Measurements from ENCODE around the gene NUDT4. TPM values are rescaled to one million over a fixed set of nuclear protein-coding genes. Genes with fewer than 3 reads are reported as not detected.

The NUDT4 gene
- total RNA-seq, 2 donors from 2014 or later = 59.7 to 66.9 TPM

DNA sequence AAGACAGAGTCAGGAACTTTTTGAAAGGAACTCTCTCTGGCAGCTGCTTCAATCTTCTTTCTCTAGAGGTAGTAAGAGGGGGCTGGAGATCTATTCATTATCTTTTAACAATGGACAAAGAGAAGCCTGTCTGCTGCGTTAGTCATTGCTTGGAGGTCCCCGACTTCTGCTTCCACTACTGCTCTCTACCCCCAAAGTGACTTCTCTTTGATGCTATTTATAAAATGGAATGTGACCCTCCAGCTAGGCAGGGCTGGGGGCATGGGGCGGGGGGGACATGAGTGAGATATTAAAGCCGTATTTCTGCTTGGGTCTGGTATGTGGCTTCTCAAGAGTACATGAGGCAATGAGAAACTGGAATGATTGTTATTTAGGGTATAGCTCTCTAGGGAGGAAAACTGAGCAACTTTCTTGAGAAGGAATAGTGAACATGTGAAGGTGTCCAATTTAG, 41.4 kb upstream of the NUDT4 start:
- Histone ChIP-seq H3K9me3 (no peaks in the 10 kb centered on the region), H3K4me1 (no peaks in the 10 kb centered on the region), H3K27me3 (no peaks in the 10 kb centered on the region), H3K36me3 (replicated peaks in 1 of 2; ENCODE audit: insufficient read depth in 1 of 2, low read depth in 2 of 2) (no peaks in the 10 kb centered on the region), H3K27ac (no peak overlapping the region), H3K4me3 (no peak overlapping the region)
- intact Hi-C loops (cut with DNase I) = no loop called here
- TF ChIP-seq CTCF (IDR thresholded peaks at IDR 0.05) = no peak
- no peak for TF ChIP-seq POLR2A (IDR thresholded peaks at IDR 0.05)
- DNase-seq (no peak), ATAC-seq (peak; percentile 27)
- WGBS, 2 donors = 26 to 34% methylated on average over 4 of the region's 4 CpGs

DNA sequence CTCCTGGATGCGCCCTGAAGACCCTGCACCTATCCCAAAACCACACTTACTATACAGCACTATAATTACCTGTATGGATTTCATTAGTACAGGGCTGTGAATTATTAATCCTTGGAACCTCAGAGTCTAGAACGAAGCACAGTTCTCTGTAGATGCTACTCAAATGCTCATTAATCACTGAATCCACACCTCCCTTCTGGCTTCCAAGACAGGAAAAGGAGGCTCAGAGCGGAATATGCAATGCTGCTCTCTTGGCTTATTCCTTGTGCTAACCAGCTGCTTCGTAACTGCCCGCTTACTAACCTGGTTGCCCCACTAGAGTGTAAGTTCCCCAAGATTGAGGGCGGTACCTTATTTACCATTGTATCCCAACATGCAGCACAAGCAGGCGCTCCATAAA, 39.1 kb upstream of the NUDT4 start:
- intact Hi-C loops (cut with DNase I) = no loop called here
- 82 to 83% methylated on average over 7 of the region's 7 CpGs for WGBS, 2 donors
- Histone ChIP-seq H3K27ac (no peak overlapping the region), H3K4me1 (no peaks in the 10 kb centered on the region), H3K9me3 (no peaks in the 10 kb centered on the region), H3K4me3 (no peak overlapping the region), H3K27me3 (no peaks in the 10 kb centered on the region), H3K36me3 (replicated peaks in 1 of 2; ENCODE audit: insufficient read depth in 1 of 2, low read depth in 2 of 2) (no peaks in the 10 kb centered on the region)
- TF ChIP-seq CTCF (IDR thresholded peaks at IDR 0.05) (no peak), POLR2A (IDR thresholded peaks at IDR 0.05) (no peak)
- DNase-seq = no peak
- ATAC-seq = no peak

- H3K27ac ChIP-seq = no peak overlapping the region
- WGBS, 2 donors = 87 to 90% methylated on average over 4 of the region's 4 CpGs
- H3K4me3 ChIP-seq = no peak overlapping the region
- no peaks in the 10 kb centered on the region for H3K27me3 ChIP-seq
- intact Hi-C loops (cut with DNase I) = no loop called here
- no peak for TF ChIP-seq CTCF (IDR thresholded peaks at IDR 0.05)
- TF ChIP-seq POLR2A (IDR thresholded peaks at IDR 0.05) = no peak
- ATAC-seq (no peak), DNase-seq (no peak)
- H3K36me3 ChIP-seq (replicated peaks in 1 of 2; ENCODE audit: insufficient read depth in 1 of 2, low read depth in 2 of 2) = no peaks in the 10 kb centered on the region
- no peaks in the 10 kb centered on the region for H3K9me3 ChIP-seq
- no peaks in the 10 kb centered on the region for H3K4me1 ChIP-seq
Observed at GRCh38 chr12:93339695-93340094, 38.0 kb upstream of the NUDT4 start.

GRCh38 chr12:93341409-93342049, 36.2 kb upstream of the NUDT4 start:
- no peak overlapping the region for H3K27ac ChIP-seq
- no peak overlapping the region for H3K4me3 ChIP-seq
- H3K9me3 ChIP-seq = no peaks in the 10 kb centered on the region
- TF ChIP-seq CTCF (IDR thresholded peaks at IDR 0.05) (no peak), POLR2A (IDR thresholded peaks at IDR 0.05) (no peak)
- no peaks in the 10 kb centered on the region for H3K4me1 ChIP-seq
- WGBS, 2 donors = 63 to 82% methylated on average over 3 of the region's 3 CpGs
- DNase-seq = no peak
- H3K36me3 ChIP-seq (replicated peaks in 1 of 2; ENCODE audit: insufficient read depth in 1 of 2, low read depth in 2 of 2) = no peaks in the 10 kb centered on the region
- H3K27me3 ChIP-seq = no peaks in the 10 kb centered on the region
- intact Hi-C loops (cut with DNase I) = no loop called here
- no peak for ATAC-seq
